Measurements from ENCODE around the gene MS4A6A.
"Not testable (repeated sequence)": the region's sequence is repeated elsewhere in the genome, so short reads cannot be mapped to it uniquely, and the experiment has no call there.

MS4A6A gene

DNA sequence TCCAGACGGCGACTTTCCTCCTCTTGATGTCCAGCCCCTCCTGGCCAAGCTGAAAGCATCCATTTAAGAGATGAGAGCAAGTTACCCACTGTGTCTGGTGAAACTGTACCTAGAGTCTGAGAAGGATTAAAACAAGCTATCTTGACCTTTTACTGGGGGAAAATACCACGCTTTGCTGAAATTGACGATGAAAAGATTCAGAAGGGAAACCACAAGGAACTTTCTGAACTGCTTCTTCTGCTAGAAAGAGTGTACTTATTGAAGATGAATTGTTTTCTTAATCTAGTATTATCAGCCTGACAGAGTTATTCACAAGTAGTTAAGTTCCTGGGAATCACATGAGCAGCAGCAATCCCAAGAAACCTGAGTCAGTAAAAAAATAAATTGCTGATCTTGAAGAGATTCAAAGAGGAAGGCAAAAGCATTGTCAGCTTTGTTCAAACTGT lies 13.1 kb upstream of the MS4A6A start:
- Mint-ChIP-seq H3K27me3 (ENCODE audit: low read depth) (peaks cover 2% of the 10 kb centered on the region), H3K4me3 (no peak overlapping the region), H3K36me3 (ENCODE audit: low read depth) (no peaks in the 10 kb centered on the region), H3K27ac (no peak overlapping the region), H3K4me1 (ENCODE audit: low read depth) (peaks cover 4% of the 10 kb centered on the region), H3K9me3 (peaks cover 8% of the 10 kb centered on the region)
- DNase-seq (ENCODE audit: low spot score), result no peak

DNA sequence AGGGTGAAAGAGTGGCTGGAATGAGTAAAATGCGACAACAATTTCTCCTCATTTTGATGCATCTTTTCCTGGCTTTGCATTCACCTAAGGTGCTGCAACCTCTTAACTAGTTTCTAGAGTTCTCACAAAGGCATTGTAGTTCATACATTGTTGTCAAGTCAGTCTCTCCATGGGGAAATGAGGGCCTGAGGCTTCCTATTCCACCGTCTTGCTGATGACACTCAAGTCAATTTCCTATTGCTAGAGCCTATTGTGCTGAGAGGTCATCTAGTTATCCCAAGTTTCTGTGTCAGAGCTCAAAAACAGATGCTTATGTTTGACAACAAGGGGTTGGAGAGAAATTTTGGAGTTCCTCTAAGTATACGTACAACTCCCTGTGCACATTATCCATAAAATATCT lies 11.6 kb upstream of the MS4A6A start:
- peaks cover 4% of the 10 kb centered on the region for H3K4me1 Mint-ChIP-seq (ENCODE audit: low read depth)
- peaks cover 8% of the 10 kb centered on the region for H3K9me3 Mint-ChIP-seq
- peaks cover 2% of the 10 kb centered on the region for H3K27me3 Mint-ChIP-seq (ENCODE audit: low read depth)
- H3K4me3 Mint-ChIP-seq, result no peak overlapping the region
- H3K36me3 Mint-ChIP-seq (ENCODE audit: low read depth), result no peaks in the 10 kb centered on the region
- no peak overlapping the region for H3K27ac Mint-ChIP-seq
- DNase-seq (ENCODE audit: low spot score), result no peak

DNA sequence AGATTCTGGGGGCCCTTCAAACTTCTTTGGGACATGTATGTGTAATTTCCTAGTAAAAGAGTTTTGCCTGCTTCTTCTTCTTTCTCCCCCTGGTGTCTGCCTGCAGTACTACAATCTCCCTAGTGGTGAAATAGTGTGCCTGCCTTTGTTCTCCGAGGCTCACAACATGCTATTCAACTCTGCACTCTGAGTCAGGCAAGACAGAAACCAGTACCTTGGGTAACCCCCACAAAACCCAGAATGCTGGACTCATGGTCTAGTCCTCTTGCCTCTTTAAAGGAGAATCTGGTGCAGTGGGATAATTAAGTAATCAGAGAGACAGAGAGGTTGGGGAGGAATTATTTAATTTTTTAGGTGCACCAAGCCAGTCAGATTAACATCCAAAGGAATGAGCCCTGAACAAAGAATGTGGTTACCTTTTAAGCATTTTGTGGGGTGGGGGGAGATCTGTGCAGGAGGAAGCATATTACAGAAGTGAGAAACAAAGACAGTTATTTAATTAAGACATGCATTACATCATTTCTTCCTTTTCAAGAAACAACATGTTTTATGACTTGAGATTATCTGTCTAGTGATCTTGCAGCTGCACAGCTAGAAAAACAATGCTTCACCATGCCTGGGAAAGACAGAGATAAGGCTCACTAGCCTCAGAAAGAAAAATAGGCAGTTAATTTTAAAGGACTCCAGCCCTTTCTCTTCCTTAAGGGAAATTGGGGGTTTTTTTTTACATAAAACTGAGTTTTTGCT lies 11.0 kb upstream of the MS4A6A start:
- H3K27me3 Mint-ChIP-seq (ENCODE audit: low read depth), result peaks cover 2% of the 10 kb centered on the region
- H3K36me3 Mint-ChIP-seq (ENCODE audit: low read depth), result no peaks in the 10 kb centered on the region
- no peak overlapping the region for H3K27ac Mint-ChIP-seq
- DNase-seq (ENCODE audit: low spot score), result peak; percentile 62
- peaks cover 4% of the 10 kb centered on the region for H3K4me1 Mint-ChIP-seq (ENCODE audit: low read depth)
- H3K9me3 Mint-ChIP-seq, result peaks cover 8% of the 10 kb centered on the region
- no peak overlapping the region for H3K4me3 Mint-ChIP-seq

GRCh38 chr11:60192564-60192963 lies 9.7 kb upstream of the MS4A6A start:
- DNase-seq (ENCODE audit: low spot score); H3K27me3 Mint-ChIP-seq (ENCODE audit: low read depth); H3K9me3 Mint-ChIP-seq; H3K36me3 Mint-ChIP-seq (ENCODE audit: low read depth); H3K27ac Mint-ChIP-seq; H3K4me3 Mint-ChIP-seq; H3K4me1 Mint-ChIP-seq (ENCODE audit: low read depth): not testable (repeated sequence)

DNA sequence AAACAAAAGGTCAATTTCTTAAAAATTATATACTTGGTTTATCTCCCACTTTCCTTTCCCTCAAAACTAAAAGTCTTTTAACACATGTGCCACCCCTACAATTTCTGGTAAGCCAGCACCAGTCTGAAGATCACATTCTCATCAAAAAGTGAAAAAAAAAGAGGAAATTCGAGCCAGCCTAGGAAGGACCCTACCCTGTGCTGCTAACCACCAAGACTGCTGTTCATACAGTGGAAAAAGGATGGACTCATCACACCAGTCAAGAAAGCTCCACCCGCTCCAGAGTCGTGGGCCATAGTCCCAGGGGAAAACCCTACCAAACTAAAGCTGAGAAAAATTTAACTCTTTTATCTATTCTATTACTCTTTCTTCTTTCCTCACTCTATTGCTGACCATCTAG lies 5.6 kb upstream of the MS4A6A start:
- not testable (repeated sequence) for H3K36me3 Mint-ChIP-seq (ENCODE audit: low read depth); DNase-seq (ENCODE audit: low spot score); H3K4me1 Mint-ChIP-seq (ENCODE audit: low read depth); H3K9me3 Mint-ChIP-seq; H3K4me3 Mint-ChIP-seq; H3K27me3 Mint-ChIP-seq (ENCODE audit: low read depth); H3K27ac Mint-ChIP-seq

GRCh38 chr11:60186128-60186527 lies 3.2 kb upstream of the MS4A6A start:
- not testable (repeated sequence) for H3K4me3 Mint-ChIP-seq; DNase-seq (ENCODE audit: low spot score); H3K4me1 Mint-ChIP-seq (ENCODE audit: low read depth); H3K27ac Mint-ChIP-seq; H3K27me3 Mint-ChIP-seq (ENCODE audit: low read depth); H3K9me3 Mint-ChIP-seq; H3K36me3 Mint-ChIP-seq (ENCODE audit: low read depth)

DNA sequence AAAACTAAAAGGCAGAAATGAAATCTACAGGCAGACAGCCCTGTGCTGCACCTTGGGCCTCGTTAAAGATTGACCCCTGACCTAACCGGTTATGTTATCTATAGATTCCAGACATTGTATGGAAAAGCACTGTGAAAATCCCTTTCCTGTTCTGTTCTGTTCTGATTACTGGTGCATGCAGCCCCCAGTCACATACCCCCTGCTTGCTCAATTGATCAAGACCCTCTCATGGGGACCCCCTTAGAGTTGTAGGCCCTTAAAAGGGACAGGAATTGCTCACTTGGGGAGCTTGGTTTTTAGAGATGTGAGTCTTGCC lies 2.6 kb upstream of the MS4A6A start:
- not testable (repeated sequence) for H3K27ac Mint-ChIP-seq; H3K36me3 Mint-ChIP-seq (ENCODE audit: low read depth); DNase-seq (ENCODE audit: low spot score); H3K4me3 Mint-ChIP-seq; H3K27me3 Mint-ChIP-seq (ENCODE audit: low read depth); H3K9me3 Mint-ChIP-seq; H3K4me1 Mint-ChIP-seq (ENCODE audit: low read depth)

DNA sequence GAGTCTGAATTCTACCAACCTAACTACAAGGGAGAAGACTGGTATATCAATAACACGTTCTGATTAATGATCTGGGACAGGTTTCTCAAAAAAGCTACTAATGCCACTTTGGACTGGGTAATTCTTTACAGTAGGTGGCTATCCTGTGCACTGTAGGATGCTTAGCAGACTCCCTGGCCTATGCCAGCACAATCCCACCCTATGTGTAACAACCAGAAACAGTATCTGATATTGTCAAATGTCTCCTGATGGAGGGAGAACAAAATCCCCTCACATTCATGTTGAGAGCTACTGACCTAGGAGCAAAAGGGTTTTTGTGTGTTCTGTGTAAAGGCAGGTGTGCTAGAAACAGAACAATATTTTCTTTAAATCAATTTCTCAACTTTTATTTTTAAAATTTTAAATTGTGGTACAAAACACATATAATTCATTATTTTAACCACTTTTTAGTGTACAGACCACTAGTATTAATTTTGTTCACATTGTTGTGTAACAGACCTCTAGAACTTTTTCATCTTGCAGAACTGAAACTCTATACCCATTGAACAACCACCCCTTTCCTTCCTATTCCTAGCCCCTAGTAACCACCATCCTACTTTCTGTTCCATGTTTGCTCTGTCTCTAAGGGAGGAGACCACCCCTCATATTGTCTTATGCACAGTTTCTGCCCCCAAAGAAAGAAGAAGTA lies 2.1 kb upstream of the MS4A6A start:
- Mint-ChIP-seq H3K27me3 (ENCODE audit: low read depth) (peaks cover 6% of the 10 kb centered on the region), H3K27ac (no peak overlapping the region), H3K9me3 (no peaks in the 10 kb centered on the region), H3K4me3 (no peak overlapping the region), H3K4me1 (ENCODE audit: low read depth) (peaks cover 3% of the 10 kb centered on the region), H3K36me3 (ENCODE audit: low read depth) (no peaks in the 10 kb centered on the region)
- no peak for DNase-seq (ENCODE audit: low spot score)

GRCh38 chr11:60183591-60184205 lies 815 bp upstream of the MS4A6A start:
- Mint-ChIP-seq H3K27me3 (ENCODE audit: low read depth) (peaks cover 6% of the 10 kb centered on the region), H3K36me3 (ENCODE audit: low read depth) (no peaks in the 10 kb centered on the region), H3K9me3 (no peaks in the 10 kb centered on the region), H3K27ac (no peak overlapping the region), H3K4me1 (ENCODE audit: low read depth) (peaks cover 3% of the 10 kb centered on the region), H3K4me3 (no peak overlapping the region)
- DNase-seq (ENCODE audit: low spot score), result no peak

DNA sequence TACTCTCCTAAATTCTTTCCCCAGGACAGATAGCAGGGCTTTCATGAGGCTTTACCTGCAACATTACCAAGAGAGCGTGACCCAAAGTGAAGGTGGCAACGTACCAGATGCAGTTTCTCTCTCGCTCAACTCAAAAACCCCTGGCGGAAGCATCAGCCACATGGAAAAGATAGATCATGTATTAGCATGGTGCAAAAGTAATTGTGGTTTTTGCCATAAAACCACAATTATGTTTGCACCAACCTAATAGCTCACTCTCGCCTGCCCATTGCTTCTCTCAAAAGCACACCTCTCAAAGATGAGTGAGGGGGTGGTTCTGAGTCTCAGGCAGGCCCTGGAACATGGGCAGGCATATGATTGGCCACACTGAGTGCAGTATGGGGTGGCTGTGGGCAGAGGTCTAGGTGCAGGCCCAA lies 7.0 kb downstream of the MS4A6A start:
- H3K9me3 Mint-ChIP-seq, result no peaks in the 10 kb centered on the region
- H3K4me3 Mint-ChIP-seq, result no peak overlapping the region
- DNase-seq (ENCODE audit: low spot score), result no peak
- no peak overlapping the region for H3K27ac Mint-ChIP-seq
- no peaks in the 10 kb centered on the region for H3K4me1 Mint-ChIP-seq (ENCODE audit: low read depth)
- H3K36me3 Mint-ChIP-seq (ENCODE audit: low read depth), result no peaks in the 10 kb centered on the region
- H3K27me3 Mint-ChIP-seq (ENCODE audit: low read depth), result no peaks in the 10 kb centered on the region

GRCh38 chr11:60172011-60172410 lies 10.9 kb downstream of the MS4A6A start:
- no peaks in the 10 kb centered on the region for H3K4me1 Mint-ChIP-seq (ENCODE audit: low read depth)
- H3K9me3 Mint-ChIP-seq, result peaks cover 22% of the 10 kb centered on the region
- no peak overlapping the region for H3K4me3 Mint-ChIP-seq
- DNase-seq (ENCODE audit: low spot score), result no peak
- no peaks in the 10 kb centered on the region for H3K27me3 Mint-ChIP-seq (ENCODE audit: low read depth)
- H3K36me3 Mint-ChIP-seq (ENCODE audit: low read depth), result no peaks in the 10 kb centered on the region
- H3K27ac Mint-ChIP-seq, result no peak overlapping the region

- H3K4me3 Mint-ChIP-seq, result no peak overlapping the region
- H3K36me3 Mint-ChIP-seq (ENCODE audit: low read depth), result no peaks in the 10 kb centered on the region
- H3K27ac Mint-ChIP-seq, result no peak overlapping the region
- H3K27me3 Mint-ChIP-seq (ENCODE audit: low read depth), result no peaks in the 10 kb centered on the region
- DNase-seq (ENCODE audit: low spot score), result no peak
- H3K4me1 Mint-ChIP-seq (ENCODE audit: low read depth), result no peaks in the 10 kb centered on the region
- peaks cover 22% of the 10 kb centered on the region for H3K9me3 Mint-ChIP-seq
Measured at GRCh38 chr11:60170566-60170965, 12.3 kb downstream of the MS4A6A start.

DNA sequence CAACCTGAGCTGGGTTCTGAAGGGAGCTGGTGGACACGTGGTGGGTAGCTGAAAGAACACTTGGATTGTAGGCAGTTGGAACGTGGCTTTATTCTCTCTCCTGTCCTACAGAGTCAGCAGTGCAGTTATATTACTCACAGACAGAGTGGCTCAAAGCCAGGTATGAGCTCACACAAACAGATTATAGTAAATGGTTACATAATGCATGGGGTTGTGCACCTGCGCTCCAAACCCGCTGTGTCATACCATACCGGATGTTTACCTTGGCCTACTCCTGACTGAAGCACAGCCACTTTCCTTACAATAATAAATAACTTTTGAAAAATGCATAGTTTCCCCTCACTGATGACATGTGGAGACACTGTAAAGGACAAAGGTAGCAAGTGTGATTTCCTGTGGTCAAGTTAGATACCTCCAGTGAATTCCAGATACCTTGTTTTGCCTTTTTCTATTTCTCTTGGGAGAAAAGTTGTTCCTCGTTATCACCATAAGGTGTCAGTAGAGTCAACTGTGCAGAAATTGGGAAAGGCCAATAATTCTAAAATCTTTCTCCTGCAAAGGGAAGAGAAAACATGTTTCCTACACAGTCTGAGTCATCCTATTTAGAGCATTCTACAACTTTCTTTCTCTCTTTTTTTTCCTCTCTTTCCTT lies 13.5 kb downstream of the MS4A6A start:
- H3K27ac Mint-ChIP-seq, result no peak overlapping the region
- H3K4me3 Mint-ChIP-seq, result no peak overlapping the region
- H3K36me3 Mint-ChIP-seq (ENCODE audit: low read depth), result no peaks in the 10 kb centered on the region
- peaks cover 31% of the 10 kb centered on the region for H3K9me3 Mint-ChIP-seq
- H3K4me1 Mint-ChIP-seq (ENCODE audit: low read depth), result peaks cover 2% of the 10 kb centered on the region
- no peak for DNase-seq (ENCODE audit: low spot score)
- no peaks in the 10 kb centered on the region for H3K27me3 Mint-ChIP-seq (ENCODE audit: low read depth)

- Mint-ChIP-seq H3K27me3 (ENCODE audit: low read depth) (no peaks in the 10 kb centered on the region), H3K36me3 (ENCODE audit: low read depth) (no peaks in the 10 kb centered on the region), H3K4me3 (no peak overlapping the region), H3K9me3 (peaks cover 36% of the 10 kb centered on the region), H3K4me1 (ENCODE audit: low read depth) (peaks cover 2% of the 10 kb centered on the region), H3K27ac (no peak overlapping the region)
- no peak for DNase-seq (ENCODE audit: low spot score)
Measured at GRCh38 chr11:60168306-60168705, 14.6 kb downstream of the MS4A6A start.
